GM15510 (cell line): ENCODE measurements around the gene OR2H2.

Experiments used
- POLR2A ChIP-seq: IDR thresholded peaks from 3 replicates; pipeline ENCODE4 v1.6.1; 2011; ENCODE audit warnings: borderline replicate concordance; ENCODE audit not compliant: insufficient read length; ENCODE audit errors: extremely low read depth

Gene OR2H2

DNA sequence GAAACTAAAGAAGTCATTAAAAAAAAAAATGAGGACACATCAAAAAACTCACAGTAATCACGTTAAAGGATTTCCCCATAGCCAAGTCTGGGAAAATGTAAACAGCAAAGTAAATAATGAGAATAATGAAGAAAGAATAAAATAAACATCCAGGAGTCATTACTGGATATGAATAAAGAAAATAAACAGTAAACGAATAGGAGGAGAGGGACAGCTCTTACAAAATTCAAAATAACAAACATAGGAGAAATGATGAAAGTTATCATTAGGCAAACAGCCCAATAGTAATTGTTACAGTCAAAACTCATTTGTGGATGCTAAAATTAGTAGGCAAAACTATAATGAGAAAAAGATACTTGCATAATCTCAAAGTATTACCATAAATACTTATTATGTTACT, 17.4 kb upstream of the OR2H2 start:
- TF ChIP-seq POLR2A = no peak

DNA sequence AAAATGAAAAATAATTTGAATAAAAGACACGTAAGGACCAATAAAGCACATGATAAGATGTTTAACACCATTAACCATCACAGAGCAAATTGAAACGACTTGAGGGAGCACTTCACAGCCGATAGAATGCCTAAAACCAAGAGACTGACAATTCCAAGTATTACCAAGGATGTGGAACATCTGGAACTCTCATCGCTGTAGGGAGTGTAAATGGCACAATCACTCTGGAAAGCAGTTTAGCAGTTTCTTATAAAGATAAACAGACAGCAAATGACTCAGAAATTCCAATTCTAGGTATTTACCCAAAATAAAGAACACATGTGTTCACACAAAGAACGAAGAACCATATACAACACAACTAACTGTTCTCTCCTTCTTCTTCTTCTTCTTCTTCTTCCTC, 16.9 kb upstream of the OR2H2 start:
- no peak for TF ChIP-seq POLR2A

DNA sequence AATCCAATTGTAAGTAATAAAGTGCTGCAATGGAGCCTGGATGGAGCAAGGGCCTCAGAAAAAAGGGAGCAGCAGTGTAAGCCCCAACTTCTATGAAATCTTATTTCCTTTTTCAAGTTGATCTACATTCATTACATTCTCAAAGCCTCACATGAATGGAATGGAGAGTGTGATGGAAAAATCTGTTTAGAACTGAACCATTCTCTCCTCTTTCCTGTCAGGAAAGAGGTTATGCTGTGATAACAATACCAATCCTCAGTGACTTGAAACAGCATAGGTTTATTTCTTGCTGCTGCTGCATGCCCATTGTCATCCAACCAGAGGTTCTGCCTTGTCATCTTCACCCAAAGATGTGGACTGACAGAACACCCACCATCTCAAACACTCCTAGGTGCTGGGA, 8.9 kb upstream of the OR2H2 start:
- TF ChIP-seq POLR2A = no peak

DNA sequence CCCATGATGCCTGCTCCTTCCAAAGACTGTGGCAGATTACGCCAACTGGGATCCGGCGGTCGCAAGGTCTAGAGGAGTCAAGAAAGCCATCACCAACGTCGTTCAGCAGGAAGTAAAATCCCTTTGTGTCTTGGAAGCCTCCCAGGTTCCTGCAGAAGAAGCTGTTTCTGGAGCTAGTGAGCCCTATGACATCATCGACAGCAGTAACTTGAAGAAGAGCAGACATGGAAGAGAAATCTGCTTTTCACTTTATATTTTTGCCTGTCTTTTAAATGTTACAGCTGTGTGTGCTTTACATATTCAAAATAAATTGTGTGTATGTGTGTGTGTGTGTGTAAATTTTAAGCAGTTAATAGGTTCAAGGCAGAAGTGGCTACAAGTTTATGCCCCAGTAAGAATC, 7.4 kb upstream of the OR2H2 start:
- no peak for TF ChIP-seq POLR2A

DNA sequence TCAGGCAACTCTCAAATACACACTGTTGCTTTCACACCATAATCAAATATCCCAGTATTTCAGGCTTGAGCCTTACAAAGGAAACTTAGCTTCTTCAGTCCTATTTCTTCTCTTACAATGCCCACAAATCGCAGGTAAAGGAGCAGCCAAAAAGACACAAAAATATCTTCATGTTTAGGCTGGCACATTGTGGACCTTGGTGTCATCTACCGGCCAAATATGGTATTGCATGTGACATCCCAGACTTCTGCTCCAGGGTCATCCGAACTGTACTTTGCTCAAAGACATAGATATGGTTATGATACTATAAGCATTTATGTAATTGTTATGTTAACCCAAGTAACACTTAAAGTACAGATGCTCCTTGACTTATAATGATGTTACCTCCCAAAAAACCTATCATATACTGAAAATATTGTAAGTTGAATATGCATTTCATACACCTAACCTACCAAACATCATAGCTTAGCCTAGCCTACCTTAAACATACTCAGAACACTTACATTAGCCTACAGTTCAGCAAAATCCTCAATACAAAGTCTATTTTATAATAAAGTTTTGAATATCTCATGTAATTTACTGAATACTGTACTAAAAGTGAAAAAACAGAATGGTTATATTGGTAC, 4.6 kb downstream of the OR2H2 start:
- no peak for TF ChIP-seq POLR2A

DNA sequence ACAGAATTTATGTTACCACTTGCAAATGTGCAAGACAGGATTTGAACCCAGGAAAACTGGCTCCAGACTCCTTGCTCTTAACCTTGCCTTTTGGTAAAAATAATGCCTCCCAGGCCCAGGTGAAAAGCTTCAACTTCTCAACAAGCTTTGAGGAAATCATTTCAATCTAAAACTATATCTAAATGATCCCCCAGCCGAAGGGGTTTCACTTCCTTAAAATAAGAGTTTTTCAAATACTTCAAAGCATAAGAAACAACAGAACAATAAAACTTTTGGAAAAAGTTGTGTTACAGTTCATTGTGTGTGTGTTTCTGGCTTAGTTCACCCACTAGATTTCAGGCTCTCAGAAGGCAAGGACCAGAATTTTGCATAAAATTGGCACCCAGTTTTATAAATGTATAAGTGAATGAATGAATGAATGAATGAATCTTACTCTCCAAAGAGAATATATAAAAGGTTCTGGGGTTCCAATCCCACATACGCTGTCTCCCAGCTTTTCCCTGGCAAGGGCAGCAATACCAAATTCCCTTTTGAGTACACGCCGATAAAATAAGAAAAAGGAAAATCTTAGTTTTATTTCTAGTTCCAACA, 5.4 kb downstream of the OR2H2 start:
- no peak for TF ChIP-seq POLR2A

DNA sequence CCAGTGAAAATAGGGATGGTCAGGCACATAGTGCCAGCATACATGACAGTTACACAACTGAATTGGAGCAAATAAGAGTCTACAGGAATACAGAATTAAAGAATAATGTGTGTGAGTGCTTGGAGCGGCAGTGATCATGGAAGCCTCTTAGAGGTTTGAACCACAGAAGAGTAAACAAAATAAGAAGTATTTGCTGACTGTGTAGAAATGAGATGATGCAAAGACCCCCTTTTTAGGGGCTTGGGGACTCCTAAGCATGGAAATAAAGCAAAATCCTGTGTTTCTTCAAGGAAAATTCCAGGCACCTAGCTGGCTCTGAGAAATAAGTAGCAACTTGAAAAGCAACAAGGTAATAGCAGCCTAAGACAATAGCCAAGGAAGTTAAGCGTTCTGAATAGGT, 6.8 kb downstream of the OR2H2 start:
- TF ChIP-seq POLR2A = no peak

GRCh38 chr6:29593199-29593855, 8.4 kb downstream of the OR2H2 start:
- TF ChIP-seq POLR2A = no peak

- TF ChIP-seq POLR2A = no peak
These were observed 11.5 kb downstream of the OR2H2 start for GRCh38 chr6:29596381-29596900.

- no peak for TF ChIP-seq POLR2A
These were observed 12.3 kb downstream of the OR2H2 start for GRCh38 chr6:29597184-29597583.

GRCh38 chr6:29598172-29598747, 13.3 kb downstream of the OR2H2 start:
- TF ChIP-seq POLR2A = no peak

- no peak for TF ChIP-seq POLR2A
These were observed 17.8 kb downstream of the OR2H2 start for GRCh38 chr6:29602564-29603361.

- TF ChIP-seq POLR2A = no peak
These were observed 18.5 kb downstream of the OR2H2 start for GRCh38 chr6:29603456-29603855.

GRCh38 chr6:29603930-29604329, 19.0 kb downstream of the OR2H2 start:
- TF ChIP-seq POLR2A = no peak

DNA sequence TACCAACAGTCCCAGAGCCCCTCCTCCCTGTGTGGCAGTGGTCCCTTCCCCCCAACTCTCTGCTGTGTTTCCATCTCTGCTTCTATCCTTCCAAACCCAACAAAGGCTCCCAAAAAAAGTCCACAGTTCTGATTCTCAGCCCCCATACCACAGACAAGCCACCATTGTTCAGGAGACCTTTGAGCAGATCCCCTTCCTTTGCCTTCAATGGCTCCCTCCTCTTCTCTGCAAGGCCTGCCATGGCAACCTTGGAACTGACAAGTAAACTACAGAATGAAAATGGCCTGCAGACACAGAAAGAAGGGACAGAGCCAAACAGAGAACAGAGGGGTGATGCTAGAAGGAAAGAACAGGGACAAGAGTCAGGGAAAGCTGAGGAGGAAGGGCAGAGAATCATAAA, 23.2 kb downstream of the OR2H2 start:
- TF ChIP-seq POLR2A = no peak
